Astrocyte of the hippocampus (primary cell): ENCODE results near the gene ADGRV1.
A peak's percentile ranks its signal among the peaks of the same experiment; 100 is the strongest.
"Not testable (repeated sequence)": the region's sequence is repeated elsewhere in the genome, so short reads cannot be mapped to it uniquely, and the experiment has no call there.

Experiments used
- DNase-seq: peaks from one replicate; pipeline ENCODE4 v3.0.0; 2011; ENCODE audit warnings: low read depth, low spot score

Gene ADGRV1

GRCh38 chr5:90940227-90940995 lies 381.8 kb downstream of the ADGRV1 start:
- peak; percentile 73 for DNase-seq

- no peak for DNase-seq
Observed at GRCh38 chr5:90941002-90941720, 382.6 kb downstream of the ADGRV1 start.

DNA sequence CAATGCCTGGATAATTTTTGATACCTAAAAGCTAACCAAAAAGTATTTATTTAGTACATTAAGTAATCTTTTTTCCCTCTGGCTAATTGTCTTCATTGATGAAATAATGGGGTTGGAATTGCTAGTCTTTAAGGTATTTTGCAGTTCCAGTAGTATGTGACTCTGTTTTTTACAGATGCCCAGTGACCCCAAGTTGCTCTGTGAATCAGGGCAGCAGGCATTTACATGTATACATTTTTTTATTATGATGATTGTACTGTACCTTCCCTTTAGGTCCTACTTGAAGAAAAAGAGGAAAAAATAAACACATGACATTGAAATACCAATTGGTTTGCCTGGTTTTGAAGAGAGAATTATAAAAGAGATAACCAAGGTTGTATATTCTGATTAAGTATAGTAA lies 385.5 kb downstream of the ADGRV1 start:
- DNase-seq: no peak

DNA sequence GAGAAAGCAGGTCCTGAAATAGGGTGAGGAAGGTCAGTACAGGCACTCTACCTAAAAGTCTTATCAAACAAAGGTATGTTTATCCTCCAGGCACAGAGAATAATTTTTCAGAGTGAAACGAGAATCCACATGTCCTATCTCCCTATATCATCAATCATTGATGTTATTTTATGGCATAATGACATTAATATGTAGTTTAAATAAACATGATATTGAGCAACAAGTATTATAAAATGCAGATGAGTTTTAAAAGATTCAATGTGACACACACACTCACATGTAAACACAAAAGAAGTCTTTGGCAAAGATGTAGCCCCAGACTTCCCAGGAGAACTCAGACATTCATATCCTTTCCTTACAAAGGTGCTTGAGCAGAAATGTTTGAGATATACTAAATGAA lies 389.1 kb downstream of the ADGRV1 start:
- no peak for DNase-seq

GRCh38 chr5:90948969-90949368 lies 390.4 kb downstream of the ADGRV1 start:
- DNase-seq: no peak

DNA sequence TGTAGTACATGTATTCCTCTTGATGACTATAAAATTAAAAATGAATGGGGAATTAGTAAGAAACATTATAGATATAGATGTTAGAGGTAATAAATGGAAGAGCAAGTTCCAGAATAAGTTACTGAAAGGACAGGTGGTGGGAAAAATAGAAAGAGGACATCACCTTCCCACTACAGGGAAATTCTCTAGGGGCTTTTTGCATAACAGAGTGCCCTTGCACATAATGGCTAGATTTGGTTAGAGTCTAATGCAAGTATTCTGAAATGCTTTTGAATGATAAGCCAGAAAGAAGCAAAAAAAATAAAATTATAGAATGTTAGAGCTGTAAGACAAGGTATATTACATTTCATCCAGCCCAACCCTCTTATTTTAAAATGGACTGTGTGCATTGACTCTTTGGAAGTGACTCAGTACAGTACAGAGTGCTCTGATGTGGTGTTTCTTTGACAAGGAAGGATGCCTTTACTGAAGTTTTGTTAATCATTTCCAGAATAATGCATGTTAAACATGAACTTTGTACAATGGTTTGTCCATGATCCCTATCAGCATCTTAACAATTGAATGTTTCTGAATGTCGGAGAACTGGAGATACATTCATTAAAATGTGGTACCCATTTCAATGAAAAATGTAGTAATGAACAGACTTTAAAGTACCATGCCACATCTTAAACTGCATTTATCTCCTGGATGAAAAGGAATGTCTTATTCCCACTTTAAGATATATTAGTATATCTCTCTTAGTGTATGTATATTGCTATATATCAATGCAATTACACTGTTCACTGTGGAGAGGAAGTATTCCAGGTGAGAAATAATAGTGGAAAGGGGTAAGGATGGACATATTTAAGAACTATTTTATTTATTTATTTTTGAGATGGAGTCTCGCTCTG lies 391.1 kb downstream of the ADGRV1 start:
- DNase-seq: no peak

DNA sequence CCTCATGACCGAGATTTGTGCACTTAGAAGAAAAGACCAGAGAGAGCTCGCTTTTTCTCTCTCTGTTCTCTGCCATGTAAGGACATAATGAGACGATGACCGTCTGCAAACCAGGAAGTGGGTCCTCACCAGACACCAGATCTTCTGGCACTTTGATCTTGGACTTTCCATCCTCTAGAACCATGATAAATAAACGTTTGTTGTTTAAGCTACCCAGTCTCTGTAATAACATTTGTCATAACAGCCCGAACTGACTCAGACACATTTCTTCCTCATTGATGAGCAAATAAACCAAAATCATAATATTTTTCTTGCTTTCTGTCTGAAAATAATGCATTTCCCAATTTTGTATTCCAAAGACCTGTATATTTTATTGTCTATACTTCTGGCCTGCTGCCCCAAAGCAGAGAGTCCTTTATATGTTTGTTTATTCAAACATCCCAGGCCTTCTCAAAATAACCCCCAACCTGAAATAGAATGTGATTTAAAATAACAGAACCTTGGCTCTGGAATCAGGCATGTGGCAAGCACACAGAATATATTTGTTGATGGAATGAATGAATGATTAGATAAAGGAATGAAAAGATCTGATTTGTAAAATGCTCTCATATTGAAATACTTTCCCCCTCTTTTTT lies 396.5 kb downstream of the ADGRV1 start:
- no peak for DNase-seq

- DNase-seq: no peak
Observed at GRCh38 chr5:90956511-90957097, 398.0 kb downstream of the ADGRV1 start.

GRCh38 chr5:90957906-90958305 lies 399.3 kb downstream of the ADGRV1 start:
- DNase-seq: no peak

DNA sequence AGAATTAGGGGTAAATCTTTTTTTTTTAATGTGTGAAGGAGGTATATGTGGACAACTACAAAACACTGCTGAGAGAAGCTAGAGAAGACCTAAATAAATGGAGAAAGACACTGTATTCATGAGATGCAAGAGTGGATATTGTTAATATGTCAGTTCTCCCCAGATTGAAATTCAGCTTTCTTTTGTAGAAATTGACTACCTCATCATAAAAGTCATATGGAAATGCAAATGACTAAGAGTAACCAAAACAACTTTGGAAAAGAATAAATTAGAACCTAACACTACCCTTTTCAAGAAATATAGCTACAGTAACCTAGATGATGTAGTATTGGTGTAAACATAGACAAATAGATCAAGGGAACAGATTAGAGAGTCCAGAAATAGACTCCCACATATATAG lies 400.7 kb downstream of the ADGRV1 start:
- no peak for DNase-seq

GRCh38 chr5:90962481-90962880 lies 403.9 kb downstream of the ADGRV1 start:
- no peak for DNase-seq

DNA sequence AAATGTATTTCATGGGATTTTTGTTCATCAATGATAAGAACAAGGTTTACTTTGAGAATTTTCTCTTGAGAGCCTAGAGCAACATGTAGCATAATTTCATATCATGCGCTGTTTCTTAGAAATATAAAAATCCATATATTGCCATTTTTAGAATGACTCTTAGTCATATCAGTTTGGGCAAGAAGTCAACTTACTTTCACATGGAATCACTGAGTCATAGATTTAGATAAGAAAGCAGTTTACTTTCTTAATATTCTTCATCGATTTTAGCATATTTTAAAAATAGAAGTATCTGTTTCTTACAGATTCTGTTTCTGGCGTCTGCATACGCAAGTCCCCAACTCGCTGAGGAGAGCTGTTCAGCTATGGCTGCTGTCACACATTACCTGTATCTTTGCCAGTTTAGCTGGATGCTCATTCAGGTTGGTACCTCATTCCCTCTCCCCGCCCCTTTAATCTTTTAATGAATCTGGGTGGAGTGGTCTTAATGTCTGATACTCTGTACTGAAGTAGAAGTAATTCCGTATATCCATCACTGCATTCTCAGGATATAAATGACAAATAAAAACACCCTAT lies 406.6 kb downstream of the ADGRV1 start:
- no peak for DNase-seq

DNA sequence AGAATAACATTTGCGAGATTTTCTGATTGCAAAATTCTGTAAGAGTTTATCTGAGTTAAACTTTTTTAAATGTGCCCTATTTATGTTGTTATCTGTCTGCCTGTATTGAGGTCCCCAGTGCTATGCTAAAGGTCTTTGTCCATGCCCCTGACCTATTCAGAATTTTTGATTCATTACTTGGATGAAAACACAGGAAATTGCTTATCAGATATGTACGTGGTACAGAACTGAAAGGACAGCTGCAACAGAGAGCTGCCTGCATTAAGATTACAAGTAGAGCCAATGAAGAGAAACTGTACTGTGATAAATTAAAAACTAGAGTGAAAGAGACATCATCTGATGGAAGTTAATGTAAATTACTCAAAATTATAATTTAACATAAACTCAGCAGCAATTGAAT lies 408.8 kb downstream of the ADGRV1 start:
- DNase-seq: no peak

GRCh38 chr5:90967851-90968250 lies 409.3 kb downstream of the ADGRV1 start:
- no peak for DNase-seq

DNA sequence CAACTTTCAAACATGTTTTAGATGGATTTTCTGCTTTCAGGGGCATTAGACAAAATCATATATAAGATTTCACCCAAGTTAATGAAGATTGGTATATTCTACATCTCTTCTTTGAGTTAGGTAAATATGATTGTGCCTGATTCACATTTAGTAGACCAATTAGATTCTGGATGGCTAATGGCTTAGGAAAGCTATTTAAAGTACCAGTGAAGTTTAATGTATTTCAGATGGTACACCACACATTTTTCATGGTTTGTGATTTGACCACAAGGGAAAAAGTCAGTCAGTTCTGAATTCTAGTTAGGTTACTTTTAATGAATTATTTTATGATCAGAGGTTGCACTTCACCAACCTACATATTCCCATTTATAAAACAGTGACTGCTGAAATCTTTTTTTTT lies 409.7 kb downstream of the ADGRV1 start:
- DNase-seq: peak; percentile 58

GRCh38 chr5:90969945-90970344 lies 411.3 kb downstream of the ADGRV1 start:
- DNase-seq: not testable (repeated sequence)

- no peak for DNase-seq
Observed at GRCh38 chr5:90981177-90981576, 422.6 kb downstream of the ADGRV1 start.

DNA sequence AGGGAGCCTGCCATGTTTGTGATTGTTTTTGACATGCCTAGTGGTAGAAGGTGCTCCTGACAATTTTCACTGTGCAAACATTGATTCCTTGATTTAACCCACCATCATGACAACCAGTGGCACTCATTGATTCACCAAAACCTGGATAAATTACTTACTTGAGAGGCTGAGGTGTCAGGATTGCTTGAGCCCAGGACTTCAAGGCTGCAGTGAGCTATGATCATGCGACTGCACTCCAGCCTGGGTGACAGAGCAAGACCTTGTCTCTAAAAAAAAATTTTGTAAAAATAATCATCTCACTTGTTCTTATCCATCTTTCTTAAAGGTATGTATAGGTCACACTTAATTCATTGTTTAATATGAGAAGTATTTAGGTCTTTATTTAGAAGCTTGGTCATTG lies 423.2 kb downstream of the ADGRV1 start:
- DNase-seq: no peak

DNA sequence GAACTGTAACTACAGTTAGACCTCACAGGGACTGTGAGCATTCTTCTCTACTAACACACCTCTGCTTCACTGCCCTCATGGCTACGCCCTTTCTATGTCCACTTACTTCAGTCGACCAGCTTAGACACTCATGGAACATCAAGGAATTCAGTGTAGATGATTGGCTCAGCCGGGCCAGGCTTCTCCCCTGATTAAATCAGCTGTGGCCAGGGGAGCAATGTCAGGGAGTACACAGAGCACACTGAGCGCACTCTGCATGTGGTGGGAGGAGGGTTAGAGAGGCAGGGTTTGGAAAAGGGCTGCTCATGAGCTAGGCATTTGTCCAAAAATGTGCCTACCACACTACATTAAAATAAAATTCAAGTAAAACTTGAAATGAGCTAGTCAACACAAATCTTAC lies 424.0 kb downstream of the ADGRV1 start:
- peak; percentile 66 for DNase-seq

DNA sequence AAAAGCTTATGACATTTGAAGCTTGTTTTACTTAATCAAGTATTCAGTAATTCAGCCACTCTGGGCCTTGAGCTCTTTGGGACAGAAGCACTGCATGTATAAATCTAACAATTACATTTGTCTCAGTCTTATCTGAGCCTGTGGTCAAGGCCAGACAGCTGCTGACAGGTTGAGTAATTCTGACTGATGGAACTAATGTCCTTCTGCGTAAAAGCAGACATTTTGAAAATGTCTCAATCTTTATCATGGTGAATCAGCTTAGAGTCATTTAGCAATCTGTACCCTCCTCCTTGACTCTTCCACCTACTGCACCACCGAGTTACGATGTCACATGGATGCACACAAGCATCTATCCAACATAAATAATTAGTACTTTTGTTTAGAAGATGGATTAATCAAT lies 424.6 kb downstream of the ADGRV1 start:
- peak; percentile 85 for DNase-seq

DNA sequence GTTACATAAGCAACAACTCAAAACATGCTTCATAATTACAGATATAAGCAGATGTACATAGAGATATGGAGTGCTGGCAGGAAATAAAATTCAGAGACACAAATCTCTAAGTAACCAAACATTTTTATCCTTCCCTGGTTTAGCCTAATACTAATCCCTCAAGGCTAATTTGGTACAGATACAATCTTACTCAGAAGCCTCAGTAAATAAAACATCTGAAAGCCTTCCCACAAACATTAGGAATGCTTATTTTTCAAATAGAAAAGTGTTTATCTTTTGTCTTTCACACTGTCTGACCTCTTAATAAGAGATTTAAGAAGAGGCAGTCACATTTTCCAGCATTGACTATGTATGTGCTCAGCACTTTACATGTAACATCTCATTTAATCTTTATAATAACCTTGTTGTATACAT lies 425.1 kb downstream of the ADGRV1 start:
- peak; percentile 16 for DNase-seq
